Activated CD4-positive, alpha-beta T cell treated with anti-CD3 and anti-CD28 coated beads for 4 hours (primary cell): ENCODE data around the gene KCNB1.

Source experiments
- DNase-seq, 2 donors: peaks; one replicate each; pipeline ENCODE4 v3.0.0-alpha.2; 2020

Gene KCNB1

GRCh38 chr20:49468412-49468811, 14.1 kb downstream of the KCNB1 start:
- no peak for DNase-seq

DNA sequence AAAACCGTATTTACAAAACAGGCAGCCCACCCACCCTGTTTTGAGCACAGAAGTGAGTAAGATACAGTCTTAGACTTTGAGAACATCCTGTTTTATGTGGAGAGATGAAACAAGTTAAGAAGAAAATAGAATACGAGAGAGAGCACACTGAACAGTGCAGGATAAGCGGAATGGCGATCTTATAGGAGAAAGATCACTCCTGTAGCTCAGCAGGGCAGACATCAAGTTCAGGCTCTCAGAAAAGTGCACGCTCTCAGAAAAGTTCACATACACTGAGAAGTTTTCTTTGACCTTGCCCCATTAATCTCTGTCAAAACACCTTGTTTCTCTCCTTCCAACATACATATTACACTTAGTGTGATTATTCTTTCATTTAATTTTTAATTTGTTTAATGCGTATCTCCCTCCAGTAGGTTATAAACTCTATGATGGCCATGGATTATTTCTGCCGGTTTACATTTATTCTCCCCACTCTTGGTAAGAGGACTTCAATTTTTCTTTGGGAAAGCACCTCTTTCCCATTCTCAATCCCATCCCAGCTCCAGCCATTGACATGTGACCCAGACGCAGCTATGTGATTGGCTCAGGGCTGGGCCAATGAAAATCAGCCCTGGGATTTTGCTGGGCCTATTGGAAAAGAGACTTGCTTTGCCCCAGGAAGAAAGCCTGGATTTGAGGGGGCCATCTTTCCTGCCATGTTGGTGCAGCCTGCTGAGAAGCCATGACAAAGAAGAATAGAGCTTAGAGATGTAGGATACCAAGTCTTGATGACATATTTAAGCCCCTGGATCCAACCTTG, 16.2 kb downstream of the KCNB1 start:
- no peak for DNase-seq

DNA sequence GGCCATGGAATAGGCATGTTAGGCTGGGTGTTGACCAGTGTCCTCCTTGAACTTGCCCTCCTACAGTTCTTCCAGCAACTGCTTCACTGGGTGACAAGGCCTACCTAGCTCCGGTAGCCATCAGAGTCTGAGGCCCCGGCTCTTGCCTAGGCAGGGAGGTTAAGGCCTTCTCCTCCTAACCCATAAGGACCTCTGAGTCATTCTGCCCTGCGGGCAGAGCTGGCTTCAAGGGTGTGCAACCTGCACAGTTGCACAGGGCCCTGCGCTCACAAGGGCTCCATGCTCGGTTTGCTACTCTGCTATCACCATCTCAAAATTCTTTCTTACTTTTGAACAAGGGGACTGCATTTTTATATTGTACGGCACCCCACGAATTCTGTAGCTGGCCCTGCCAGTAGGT, 17.9 kb downstream of the KCNB1 start:
- DNase-seq, result no peak

- DNase-seq, result no peak
These were observed 19.8 kb downstream of the KCNB1 start for GRCh38 chr20:49462626-49463025.

DNA sequence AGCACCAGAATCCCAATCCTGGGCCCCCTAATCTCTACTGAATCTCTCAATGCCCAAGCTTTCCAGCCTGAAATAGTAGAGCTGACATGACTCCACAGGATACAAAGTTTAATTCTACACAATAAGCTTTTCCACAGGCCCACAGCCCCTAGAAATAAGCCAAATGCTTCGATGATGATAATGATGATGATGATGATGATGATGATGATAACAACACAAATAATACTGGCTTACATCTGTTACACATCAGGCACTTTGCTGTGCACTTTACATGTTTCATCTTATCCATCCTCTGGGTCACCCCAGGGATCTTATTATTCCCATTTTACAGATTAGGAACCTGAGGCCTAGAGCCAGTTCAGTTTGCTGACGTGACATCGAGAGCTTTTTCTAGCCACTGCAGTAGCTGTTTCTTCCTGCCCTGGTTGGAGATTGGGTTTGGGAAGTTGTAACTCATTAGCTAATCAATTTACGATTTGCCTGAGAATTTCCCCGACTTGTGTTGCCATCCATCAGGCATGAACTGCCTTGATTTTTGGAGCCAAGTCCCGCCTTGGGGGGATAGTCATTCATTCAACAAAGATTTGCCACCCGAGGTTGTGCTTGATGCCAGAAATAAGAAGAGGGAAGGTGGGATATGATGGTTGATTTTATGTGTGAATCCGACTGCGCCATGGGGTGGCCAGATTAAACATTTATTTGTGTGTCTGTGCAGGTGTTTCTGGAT, 20.4 kb downstream of the KCNB1 start:
- no peak for DNase-seq

- no peak for DNase-seq
These were observed 21.6 kb downstream of the KCNB1 start for GRCh38 chr20:49460916-49461315.

GRCh38 chr20:49460131-49460530, 22.3 kb downstream of the KCNB1 start:
- DNase-seq, result no peak

DNA sequence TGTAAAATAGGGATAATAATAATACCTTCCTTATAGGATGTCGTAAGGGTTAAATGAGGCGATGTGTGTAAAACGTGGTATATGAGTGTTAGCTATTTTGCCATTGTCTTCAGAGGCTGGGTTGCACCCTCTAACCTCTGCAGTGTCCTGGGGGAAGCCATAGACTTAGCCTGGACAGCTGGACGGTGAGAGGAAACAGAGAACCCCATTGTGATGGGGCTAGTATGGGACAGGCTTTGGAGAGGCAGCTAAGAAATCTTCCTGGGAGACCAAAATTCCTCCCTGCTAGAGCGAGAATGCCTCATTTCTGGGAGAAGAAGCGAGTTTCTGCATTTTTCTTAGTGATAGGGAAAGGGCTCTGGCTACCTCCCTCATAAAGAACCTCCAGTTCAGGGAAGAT, 22.8 kb downstream of the KCNB1 start:
- DNase-seq, result no peak

GRCh38 chr20:49457444-49457843, 25.0 kb downstream of the KCNB1 start:
- no peak for DNase-seq

DNA sequence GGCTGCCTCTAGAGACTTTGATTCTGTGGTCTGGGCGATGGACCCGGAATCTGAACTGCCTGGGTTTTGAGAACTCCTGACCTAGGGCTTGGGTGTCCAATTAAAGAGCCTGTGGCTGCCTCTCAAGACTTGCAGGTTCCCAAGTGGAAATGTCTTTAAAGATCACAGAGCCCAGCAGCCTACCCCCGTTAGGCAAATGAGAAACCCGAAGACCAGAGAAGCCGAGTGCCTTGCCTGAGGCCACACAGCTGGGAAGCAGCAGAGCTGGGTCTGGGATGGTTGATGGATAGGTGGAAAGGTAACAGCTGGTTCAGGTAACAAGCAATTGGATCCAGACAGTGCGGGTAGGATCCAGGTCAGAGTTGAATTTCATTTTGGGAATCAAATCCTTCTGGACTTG, 25.8 kb downstream of the KCNB1 start:
- DNase-seq, result no peak

DNA sequence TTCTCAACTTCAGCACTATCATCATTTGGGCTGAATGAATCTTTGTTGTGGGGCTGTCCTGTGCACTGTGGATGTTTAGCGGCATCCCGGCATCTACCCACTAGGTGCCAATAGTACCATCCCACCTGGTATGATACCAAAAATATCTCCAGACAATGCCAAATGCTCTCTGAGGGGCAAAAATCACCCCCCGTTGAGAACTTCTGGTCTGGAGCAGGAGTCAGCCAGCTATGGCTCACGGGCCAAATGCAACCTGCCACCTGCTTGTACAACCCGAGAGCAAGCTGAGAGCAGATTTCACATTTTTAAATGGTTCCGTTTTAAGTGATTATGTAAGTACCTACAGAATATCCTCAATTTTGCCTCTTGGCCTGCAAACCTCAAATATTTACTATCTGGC, 26.8 kb downstream of the KCNB1 start:
- no peak for DNase-seq

DNA sequence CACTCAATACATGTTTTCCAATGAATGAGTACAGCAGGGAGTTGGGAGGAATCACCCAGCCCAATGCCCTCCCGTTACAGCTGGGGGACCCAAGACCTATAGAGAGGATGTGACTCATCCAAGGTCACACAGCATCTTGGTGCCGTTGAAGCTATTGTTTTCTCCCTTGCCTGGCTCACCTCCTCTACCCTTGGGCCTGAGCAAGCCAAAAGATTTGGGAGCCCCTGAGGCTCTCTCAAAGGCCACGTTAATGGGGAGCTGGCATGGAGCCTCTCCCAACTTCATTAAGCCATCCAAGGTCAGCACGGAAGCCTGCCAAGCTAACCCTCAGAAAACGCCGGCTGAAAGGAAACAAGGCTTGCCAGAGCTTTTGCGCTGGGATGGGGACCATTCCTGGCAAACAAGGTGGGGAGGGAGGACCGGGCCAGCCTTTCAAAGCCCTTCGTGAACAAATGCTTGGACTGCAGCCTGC, 30.4 kb downstream of the KCNB1 start:
- no peak for DNase-seq

GRCh38 chr20:49450281-49450721, 32.2 kb downstream of the KCNB1 start:
- no peak for DNase-seq

- DNase-seq, result no peak
These were observed 33.6 kb downstream of the KCNB1 start for GRCh38 chr20:49448917-49449316.

GRCh38 chr20:49447946-49448809, 34.3 kb downstream of the KCNB1 start:
- no peak for DNase-seq

DNA sequence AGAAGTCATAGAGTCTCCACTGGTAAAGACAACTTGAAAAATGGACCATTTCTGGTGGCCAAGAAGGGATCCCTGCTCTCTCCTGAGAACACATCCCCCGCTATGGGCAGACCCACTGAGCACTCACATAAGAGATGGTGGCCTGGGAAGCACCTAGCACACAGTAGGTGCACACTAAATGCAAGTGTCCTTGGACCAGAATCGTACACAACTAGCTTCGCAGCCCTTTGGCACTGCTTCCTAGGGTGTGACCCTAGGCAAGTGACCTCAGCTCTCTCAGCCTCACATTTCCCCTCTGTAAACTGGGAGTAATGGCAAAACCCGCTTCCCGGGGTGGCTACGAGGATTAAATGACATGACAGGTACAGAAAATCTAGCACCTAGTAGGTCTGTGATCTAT, 35.1 kb downstream of the KCNB1 start:
- no peak for DNase-seq

- DNase-seq, result no peak
These were observed 35.7 kb downstream of the KCNB1 start for GRCh38 chr20:49446808-49447207.

DNA sequence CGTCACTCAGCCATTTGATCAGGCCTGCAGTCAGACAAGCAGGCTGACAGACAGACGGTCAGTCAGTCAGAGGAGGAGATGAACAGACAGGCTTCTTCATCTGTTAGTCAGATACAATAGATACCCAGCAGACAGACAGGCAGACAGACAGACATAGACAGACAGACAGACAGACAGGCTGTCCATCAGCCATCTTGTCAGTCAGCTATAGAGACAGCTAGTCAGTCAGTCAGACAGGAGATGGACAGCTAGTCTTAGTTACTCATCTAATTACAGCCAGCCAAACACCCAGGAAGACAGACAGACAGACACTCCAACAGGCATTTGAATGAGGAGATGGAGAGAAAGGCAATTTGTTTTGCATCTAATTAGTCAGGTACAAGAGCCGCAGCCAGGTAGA, 36.4 kb downstream of the KCNB1 start:
- no peak for DNase-seq

- no peak for DNase-seq
These were observed 37.3 kb downstream of the KCNB1 start for GRCh38 chr20:49445176-49445575.

- no peak for DNase-seq
These were observed 37.9 kb downstream of the KCNB1 start for GRCh38 chr20:49444553-49444990.

GRCh38 chr20:49437057-49437456, 45.4 kb downstream of the KCNB1 start:
- no peak for DNase-seq

DNA sequence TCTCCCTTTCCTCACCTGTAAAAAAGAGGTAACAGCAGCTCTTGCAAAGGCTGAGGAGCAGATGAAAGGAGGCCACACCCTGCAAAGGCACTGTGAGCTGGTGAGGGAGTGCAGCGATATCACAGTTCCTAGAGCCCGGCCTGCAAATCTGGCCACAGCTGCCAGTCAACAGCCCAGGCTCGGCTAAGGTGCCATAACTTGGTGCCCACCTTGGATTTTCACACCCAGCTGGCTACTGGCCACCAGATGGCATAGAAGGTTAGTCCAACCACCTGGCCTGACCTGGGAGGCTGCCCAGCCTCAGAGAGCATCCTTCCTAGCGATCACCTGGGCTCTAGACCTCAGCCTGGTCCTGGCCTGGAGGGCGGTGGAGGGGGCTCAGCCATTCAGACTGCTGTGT, 46.8 kb downstream of the KCNB1 start:
- DNase-seq, result no peak

DNA sequence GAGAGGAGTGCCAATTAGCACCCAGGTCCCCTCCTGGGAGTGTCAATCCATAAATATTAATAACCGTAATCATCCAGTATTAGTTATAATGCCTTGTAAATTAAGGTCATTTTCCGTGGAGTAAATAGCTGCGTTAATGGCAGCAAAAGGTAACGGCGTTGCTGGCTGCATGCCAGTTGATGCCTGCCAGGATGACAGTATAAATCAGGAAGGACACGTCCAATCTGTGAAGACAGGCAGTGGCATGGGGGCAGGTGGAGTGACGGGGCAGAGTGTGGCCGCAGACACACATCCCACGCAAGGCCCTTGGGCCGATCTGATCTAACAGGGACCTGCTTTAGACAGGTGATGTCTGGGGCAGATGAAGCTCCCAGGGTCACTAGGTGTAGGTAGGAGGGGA, 49.1 kb downstream of the KCNB1 start:
- no peak for DNase-seq
